GM21447 (cell line): ENCODE measurements around the gene CEP131.

Experiments used
- ATAC-seq: cut with Tn5 transposase; IDR thresholded peaks from one replicate; pipeline ENCODE4 v1.9.1; 2021; ENCODE audit not compliant: unreplicated experiment

CEP131 gene

DNA sequence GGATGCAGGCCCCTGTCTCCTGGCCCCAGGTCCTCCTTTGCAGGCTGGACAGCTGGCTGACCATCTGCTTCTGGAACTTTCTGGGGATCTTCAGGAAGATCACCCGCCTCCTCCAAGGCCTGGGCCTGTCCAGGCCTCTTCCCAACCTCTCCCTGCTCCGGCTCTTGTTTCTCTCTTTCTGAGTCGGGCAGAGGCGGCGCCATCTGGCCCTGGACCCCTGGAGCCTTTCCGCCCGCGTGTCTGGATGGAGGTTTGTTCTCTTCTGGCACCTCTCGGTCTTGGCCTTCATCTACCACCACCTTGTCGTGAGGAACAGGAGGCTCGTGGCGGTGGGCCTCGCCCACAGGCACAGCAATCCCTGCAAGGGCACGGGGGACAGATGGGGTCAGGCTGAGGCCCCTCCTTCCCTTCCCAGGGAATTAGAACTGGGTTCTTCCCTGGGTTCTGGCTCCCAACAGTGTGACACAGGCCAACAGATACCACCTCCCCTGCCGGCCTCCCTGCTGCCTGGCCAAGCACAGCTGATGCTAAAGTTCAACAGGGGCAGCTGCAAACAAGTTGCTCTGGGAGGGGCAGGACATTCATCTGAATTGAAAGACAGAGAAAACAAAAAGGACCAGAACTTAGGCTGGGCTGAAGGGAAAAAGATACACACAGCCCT lies 29.7 kb upstream of the CEP131 start:
- no peak for ATAC-seq

DNA sequence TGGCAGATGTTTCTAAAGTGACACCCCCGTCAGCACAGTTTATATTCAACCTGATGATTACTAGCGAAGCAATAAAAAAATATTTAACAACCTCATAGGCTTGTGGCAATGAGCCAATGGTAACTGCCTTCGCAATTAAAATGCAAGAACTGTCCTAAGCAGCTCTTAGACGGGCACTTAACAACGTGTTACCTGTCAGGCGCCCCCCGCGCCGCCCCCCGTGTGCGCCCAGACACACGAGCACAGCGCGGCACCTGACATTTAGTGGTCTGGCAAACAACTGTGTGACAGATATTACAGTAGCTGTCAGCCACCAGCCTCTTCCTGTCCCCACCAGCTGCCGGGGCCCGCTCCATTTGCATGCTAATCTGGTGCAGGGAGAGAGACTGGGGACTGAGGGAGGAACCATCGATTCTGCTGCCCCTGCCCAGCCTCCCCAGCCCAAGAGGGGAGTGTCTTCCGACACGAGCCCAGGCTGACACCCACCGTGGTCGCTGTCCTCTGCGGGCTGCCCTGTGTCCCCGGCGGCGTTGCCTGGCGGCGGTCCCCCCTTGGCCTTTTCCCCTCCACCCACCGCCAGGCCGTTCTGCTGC lies 29.0 kb upstream of the CEP131 start:
- ATAC-seq = no peak

DNA sequence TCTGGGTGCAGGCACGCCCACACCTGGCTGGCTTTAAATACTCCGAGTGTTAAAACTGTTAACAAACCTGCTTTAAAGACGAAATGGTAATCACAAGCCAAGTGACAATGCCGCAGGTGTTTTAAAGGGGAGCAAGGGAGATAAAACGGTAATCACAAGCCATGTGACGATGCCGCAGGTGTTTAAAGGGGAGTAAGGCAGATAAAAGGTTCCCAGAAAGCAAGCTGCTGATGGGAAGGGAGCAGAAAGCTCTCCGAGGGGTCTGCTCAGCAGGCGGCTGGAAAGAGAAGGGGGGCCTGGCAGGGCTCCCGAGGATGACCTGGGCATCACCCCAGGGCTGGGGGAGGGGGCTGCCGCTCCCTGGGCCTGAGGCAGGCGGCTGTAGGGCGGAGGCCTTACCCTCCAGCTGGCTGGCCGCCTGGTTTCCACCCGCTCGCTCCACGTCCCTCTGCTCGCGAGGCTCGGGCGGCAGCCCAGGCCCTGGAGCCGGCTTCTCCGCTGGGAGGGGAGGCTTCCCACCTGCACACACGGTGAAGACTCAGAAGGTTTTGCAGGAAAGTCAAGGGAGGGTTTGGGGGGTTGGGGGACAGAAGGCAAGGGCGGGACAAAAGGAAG lies 28.4 kb upstream of the CEP131 start:
- no peak for ATAC-seq

GRCh38 chr17:81250286-81251093 lies 27.7 kb upstream of the CEP131 start:
- no peak for ATAC-seq

- ATAC-seq = no peak
These were observed 26.7 kb upstream of the CEP131 start for GRCh38 chr17:81249223-81250040.

DNA sequence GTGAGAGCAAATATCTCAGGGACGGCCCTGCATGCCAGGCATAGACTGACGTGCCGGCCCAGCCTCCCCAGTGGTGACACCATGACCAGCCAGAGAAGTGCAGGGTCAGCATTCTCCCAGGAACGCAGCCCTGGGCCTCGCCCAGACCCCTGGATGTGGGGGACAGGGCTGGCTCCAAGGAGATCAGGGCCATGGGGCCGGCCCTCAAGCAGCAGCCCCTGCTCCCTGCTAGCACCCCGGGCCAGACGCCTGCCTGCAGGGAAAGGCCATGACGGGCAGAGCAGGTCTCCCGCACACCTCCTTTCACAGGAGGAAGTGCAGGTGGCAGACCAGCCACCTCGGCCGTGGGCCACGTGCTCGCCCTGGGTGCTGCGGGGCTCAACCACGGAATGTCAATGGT lies 25.9 kb upstream of the CEP131 start:
- ATAC-seq = no peak

- ATAC-seq = no peak
These were observed 24.7 kb upstream of the CEP131 start for GRCh38 chr17:81247339-81247990.

GRCh38 chr17:81246679-81247338 lies 24.0 kb upstream of the CEP131 start:
- no peak for ATAC-seq

DNA sequence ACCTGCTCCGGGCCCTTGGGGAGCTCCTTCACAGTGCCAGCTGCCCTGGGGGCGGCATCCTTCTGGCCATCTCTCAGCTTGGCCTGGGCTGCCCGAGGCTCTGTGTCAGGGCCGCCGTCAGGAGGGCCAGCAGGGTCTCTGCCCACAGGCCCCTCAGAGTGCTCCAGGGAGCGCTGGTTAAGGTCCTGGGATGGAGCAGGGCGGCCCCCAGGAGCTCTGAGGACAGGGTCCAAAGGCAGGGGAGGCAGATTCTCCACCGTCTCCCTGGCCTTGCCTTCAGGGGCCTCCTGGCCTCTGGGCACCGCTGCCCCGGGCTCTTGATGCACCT lies 23.5 kb upstream of the CEP131 start:
- no peak for ATAC-seq

DNA sequence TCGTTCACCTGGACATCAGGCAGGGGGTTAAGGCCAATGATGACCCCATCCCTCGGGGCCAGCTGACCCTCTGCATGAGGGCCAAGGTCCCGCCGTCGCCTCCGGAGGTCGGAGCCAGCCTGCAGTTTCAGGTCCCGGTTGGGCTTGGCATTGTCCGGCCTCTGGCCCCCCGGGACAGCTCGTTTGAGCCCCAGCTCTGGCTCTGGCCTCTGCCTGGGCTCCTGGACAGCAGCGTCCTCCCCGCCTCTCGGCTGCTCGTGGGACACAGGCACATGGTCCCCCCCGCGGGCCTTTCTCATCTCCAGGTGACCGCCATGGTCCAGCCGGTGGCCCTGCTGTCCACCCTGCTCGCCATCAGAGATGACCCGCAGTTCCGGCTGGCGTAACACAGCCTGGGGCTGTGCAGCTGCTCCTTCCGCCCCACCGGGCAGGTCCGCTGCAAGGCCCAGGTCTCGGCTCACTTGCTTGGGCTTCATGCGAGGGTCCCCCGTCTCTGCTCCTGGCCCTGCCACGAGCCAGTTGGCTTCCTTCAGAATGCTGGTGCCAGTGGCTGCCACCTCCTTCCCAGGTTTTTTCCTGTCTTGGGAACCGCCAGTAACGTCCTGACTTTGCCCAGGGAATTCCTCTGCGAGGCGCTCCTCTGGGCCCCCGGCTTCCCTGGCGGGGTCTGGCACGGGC lies 23.0 kb upstream of the CEP131 start:
- no peak for ATAC-seq

GRCh38 chr17:81245024-81245664 lies 22.4 kb upstream of the CEP131 start:
- no peak for ATAC-seq

DNA sequence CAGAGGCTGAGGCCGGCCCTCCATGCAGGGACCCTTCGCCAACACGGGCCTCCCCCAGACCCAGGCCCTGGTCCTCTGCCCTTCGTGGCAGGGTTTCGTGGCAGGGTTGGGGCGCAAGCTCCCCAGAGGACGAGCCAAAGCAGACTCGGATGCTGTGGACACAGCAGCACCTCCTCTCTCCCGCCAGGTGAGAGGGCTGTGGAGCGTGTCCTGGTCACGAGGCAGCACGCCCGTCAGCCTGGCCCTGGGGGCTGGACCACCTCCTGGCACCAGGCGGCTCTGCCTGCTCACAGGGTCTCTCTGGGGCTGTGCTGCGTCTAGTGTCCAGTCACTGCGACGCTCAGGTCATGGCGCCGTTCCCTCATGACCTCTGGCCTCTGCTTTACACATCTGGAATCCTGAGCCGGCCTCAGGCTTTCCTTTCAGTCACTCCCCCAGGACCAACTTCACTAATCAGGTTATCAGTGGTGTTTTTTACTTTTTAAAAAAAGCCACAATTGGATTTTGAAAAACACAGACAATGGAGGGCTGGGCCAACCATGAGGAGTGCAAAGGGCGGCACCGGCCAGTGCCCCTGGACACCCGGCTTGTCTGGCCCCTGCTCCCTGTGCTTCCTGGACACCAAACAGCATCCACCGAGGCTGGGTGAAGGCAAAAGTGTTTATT lies 21.7 kb upstream of the CEP131 start:
- ATAC-seq = no peak

DNA sequence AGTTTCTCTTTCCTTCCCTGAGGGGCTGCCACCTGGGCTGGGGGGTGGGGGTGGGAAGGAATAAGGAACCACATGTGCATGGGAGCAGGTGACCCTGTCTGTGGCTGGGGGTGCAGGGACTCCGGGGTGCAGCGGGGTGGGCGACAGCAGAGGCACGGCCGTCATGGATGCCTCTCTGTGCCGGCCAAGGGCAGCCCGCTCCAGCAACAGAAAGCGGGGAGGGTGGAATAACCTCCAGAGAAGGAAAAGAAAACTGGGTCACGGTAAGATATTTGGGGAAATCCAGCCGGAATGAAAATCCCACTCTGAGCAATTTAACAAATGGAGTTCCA lies 20.5 kb upstream of the CEP131 start:
- ATAC-seq = no peak

DNA sequence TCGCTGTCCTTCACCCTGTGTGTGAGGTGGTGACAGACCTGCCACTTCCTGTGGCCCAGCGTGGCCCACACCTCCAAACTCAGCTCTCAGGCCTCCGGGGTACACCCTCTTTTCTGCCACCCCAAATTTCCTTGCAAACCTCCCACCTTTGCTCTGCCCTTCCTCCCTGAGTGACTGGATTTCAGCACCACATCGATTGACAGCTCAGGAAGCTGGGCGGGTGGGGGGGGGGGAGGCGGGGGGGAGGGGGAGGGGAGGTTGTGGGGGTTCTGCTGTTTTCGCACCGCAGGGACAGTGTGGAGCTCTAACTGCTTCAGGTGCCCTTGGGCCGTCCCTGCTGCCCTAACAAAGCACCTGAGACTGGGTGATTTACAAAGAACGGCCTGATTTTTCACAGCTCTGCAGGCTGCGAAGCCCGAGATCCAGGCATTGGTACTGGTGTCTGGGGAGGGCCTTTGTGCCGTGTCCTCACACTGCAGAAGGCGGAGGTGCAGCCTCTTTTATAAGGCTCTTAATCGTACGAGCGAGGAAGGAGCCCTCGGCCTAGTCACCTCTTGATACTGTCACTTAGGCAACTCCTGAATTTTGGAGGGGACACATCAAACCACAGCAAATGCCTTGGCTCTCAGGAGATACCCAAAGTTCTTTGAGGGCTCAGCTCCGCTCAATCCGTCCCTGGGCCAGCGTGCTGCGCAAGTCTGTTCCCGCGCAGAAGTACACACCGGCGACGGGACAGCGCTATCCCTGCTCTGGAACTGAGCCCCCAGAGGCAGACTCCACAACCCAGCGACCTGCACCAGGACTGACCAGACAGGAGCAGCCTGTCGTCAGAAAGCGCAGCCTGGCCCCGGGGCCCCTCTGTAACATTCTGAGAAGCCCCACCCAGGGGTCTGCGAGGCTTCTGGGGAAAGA lies 19.9 kb upstream of the CEP131 start:
- no peak for ATAC-seq

- no peak for ATAC-seq
These were observed 19.1 kb upstream of the CEP131 start for GRCh38 chr17:81241648-81242420.

DNA sequence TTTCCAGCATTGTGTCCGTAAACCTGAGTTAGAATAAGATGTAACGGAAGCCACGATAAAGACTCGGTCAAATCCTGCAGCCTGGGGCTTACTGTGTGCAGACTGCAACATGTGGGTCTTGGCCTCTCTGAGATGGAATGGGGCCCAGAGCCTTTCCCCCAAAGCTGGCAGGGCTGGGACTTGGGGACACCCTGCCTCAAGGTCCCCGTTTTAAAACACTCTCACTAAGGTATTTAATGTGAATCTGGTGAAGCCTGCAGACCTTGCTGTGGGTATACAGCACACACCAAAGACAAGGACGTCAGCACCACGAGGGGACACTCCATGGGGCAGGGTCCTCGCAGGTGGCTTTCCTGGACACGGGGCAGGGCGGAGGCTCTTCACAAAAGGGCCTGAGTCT lies 18.4 kb upstream of the CEP131 start:
- no peak for ATAC-seq

DNA sequence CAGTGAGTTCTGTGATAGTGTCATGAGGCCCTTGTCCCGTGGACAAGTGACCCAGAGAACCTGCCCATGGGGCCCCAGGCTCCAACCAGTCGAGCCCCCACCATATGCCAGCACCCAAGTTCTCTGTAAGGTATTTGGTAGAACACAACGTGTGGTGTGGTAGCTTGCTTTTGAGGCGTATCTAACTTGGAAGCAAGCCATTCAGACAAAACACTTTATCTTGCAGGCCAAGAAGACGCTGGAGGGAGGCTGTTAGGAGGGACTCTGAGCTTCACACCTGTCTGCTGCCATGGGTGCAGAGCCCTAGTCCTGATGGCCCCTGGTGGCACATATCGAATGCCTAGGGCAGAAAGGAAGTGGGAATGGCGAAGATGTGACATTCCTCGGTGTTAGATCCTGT lies 18.0 kb upstream of the CEP131 start:
- ATAC-seq = no peak
